Calu3 (cell line): ENCODE results near the gene ANKRD13D. TPM values are rescaled to one million over a fixed set of nuclear protein-coding genes. Genes with fewer than 3 reads are reported as not detected.

Source experiments
- BruUV-seq: library from RNA; stranded (reverse); fragments of 400-500 nt; replicated peaks from 2 replicates; lab custom pipeline; 2021; lab: Mats Ljungman, UMichigan
- CTCF ChIA-PET: fragments of 300-600 bp; sonication (Branson Sonifier 250); formaldehyde crosslinking; loops from one replicate; lab custom pipeline; 2022; ENCODE audit warnings: antibody characterized with exemption; lab: Charles Lee
- DNase-seq: peaks from one replicate; pipeline ENCODE4 v3.0.0; 2022
- H3K27ac Mint-ChIP-seq: one replicate; pipeline ENCODE4 v1.8.0; 2022; ENCODE audit warnings: mixed read lengths; ENCODE audit not compliant: unreplicated experiment
- H3K27me3 Mint-ChIP-seq: one replicate; pipeline ENCODE4 v1.8.0; 2022; ENCODE audit warnings: mixed read lengths; ENCODE audit not compliant: unreplicated experiment
- H3K36me3 Mint-ChIP-seq: one replicate; pipeline ENCODE4 v1.8.0; 2022; ENCODE audit warnings: mild to moderate bottlenecking, moderate library complexity, mixed read lengths; ENCODE audit not compliant: insufficient read depth, unreplicated experiment
- H3K4me1 Mint-ChIP-seq: one replicate; pipeline ENCODE4 v1.8.0; 2022; ENCODE audit warnings: mild to moderate bottlenecking, low read depth, mixed read lengths; ENCODE audit not compliant: unreplicated experiment
- H3K4me3 Mint-ChIP-seq: one replicate; pipeline ENCODE4 v1.8.0; 2022; ENCODE audit warnings: mild to moderate bottlenecking, low read depth, moderate library complexity, mixed read lengths; ENCODE audit not compliant: unreplicated experiment
- H3K9me3 Mint-ChIP-seq: one replicate; pipeline ENCODE4 v1.8.0; 2022; ENCODE audit warnings: low read depth, mixed read lengths; ENCODE audit not compliant: unreplicated experiment
- CTCF ChIP-seq: fragments of 200-600 bp; IDR thresholded peaks from one replicate; pipeline ENCODE4 v1.8.0; 2022; ENCODE audit warnings: antibody characterized with exemption; ENCODE audit not compliant: unreplicated experiment
- intact Hi-C: fragments of 100-400 bp; cut with micrococcal nuclease; formaldehyde crosslinking; loops from one replicate; pipeline ENCODE4 v1.10.0; 2022; ENCODE audit not compliant: unreplicated experiment
- total RNA-seq: library from RNA; stranded (reverse); gene quantifications from 2 replicates; pipeline ENCODE4 v1.2.3, GENCODE V29; 2022

ANKRD13D gene
- total RNA-seq, 1 experiment from 2014 or later, result 50.8 TPM

DNA sequence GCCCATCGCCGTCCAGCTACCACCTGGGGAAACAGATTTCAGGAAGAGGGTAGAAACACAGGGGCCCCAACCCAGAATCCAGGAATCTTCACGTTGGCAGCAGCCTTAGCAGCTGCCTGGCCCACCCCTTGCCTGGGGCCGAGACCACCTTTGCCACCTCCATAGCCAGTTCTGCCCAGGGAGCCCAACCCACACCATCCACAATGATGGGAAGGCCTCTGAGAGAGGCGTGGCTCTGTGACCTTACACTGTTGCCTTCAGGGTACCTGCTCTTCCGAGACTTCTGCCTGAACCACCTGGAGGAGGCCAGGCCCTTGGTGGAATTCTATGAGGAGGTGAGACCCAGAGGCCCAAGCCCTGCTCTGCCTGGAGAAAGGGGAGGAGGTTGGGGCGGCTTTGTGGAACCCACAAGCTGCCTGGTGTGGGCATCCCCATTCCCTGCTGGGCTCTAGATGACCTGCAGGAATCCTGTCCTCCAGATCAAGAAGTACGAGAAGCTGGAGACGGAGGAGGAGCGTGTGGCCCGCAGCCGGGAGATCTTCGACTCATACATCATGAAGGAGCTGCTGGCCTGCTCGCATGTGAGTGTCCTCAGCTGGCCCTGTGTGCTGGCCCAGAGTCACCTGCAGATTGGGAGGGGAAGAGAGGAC is 10.0 kb upstream of the ANKRD13D start:
- no peaks in the 10 kb centered on the region for H3K9me3 Mint-ChIP-seq
- CTCF ChIA-PET, result no interaction called here
- H3K4me1 Mint-ChIP-seq, result no peaks in the 10 kb centered on the region
- no peak for DNase-seq
- H3K27me3 Mint-ChIP-seq, result no peaks in the 10 kb centered on the region
- BruUV-seq, result no TSS peak
- H3K4me3 Mint-ChIP-seq, result no peak overlapping the region
- intact Hi-C loops, result no loop called here
- H3K27ac Mint-ChIP-seq, result no peak overlapping the region
- H3K36me3 Mint-ChIP-seq, result peaks cover 54% of the 10 kb centered on the region
- no peak for TF ChIP-seq CTCF

DNA sequence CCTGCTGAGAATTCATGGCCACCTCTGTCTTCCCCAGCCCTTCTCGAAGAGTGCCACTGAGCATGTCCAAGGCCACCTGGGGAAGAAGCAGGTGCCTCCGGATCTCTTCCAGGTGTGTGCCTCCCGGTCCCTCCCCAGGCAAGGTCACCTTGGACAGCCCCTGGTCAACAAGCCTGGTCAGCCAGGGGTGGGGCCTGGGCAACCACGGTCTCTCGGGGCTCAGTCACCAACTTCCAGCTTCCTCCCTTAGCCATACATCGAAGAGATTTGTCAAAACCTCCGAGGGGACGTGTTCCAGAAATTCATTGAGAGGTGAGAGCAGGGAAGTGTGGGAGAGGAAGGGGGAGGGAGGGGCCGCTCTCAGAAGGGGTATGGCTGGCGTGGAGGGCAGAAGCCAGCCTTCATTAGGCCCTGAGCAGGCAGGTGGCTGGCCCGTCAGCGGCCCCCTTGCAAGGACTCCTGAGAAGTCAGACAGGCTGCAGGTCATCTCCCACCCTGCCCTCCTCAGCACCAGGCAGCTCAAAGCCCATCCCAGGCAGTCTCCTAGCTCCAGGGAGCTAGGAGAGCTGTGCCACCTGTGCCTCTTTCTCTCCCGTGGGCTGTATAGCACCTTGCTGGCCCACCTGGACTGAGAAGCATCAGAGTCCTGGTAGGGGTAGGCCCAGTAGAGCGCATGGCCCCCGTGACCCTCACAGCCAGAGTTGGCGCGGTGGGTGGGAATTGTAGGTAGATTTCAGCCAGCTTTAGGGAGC is 9.3 kb upstream of the ANKRD13D start:
- H3K4me3 Mint-ChIP-seq, result no peak overlapping the region
- no peaks in the 10 kb centered on the region for H3K9me3 Mint-ChIP-seq
- CTCF ChIA-PET, result no interaction called here
- DNase-seq, result no peak
- no peaks in the 10 kb centered on the region for H3K4me1 Mint-ChIP-seq
- intact Hi-C loops, result no loop called here
- TF ChIP-seq CTCF, result no peak
- BruUV-seq, result no TSS peak
- H3K36me3 Mint-ChIP-seq, result peaks cover 54% of the 10 kb centered on the region
- H3K27me3 Mint-ChIP-seq, result no peaks in the 10 kb centered on the region
- H3K27ac Mint-ChIP-seq, result no peak overlapping the region

DNA sequence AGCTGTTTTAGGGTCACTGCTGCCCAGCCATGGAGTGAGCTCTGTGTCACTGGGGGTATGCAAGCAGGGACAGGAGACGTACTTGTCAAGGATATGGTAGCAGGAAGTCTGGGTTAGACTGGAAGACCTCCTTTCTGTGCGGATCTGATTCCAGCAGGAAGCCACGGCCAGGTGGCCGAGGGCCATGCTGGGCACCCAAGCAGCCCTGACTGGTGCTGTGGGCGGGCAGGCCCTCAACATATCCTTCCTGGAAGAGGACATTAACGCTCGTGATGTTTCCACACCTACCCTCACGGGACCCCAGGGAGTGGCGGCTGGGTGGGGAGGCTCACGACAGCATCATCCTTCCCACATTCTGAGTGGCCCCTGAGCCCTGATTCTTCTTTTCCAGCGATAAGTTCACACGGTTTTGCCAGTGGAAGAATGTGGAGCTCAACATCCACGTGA is 8.7 kb upstream of the ANKRD13D start:
- H3K9me3 Mint-ChIP-seq, result no peaks in the 10 kb centered on the region
- H3K4me1 Mint-ChIP-seq, result no peaks in the 10 kb centered on the region
- intact Hi-C loops, result no loop called here
- no peaks in the 10 kb centered on the region for H3K27me3 Mint-ChIP-seq
- BruUV-seq, result no TSS peak
- no peak for DNase-seq
- H3K36me3 Mint-ChIP-seq, result peaks cover 56% of the 10 kb centered on the region
- no peak for TF ChIP-seq CTCF
- no peak overlapping the region for H3K27ac Mint-ChIP-seq
- CTCF ChIA-PET, result no interaction called here
- H3K4me3 Mint-ChIP-seq, result no peak overlapping the region

DNA sequence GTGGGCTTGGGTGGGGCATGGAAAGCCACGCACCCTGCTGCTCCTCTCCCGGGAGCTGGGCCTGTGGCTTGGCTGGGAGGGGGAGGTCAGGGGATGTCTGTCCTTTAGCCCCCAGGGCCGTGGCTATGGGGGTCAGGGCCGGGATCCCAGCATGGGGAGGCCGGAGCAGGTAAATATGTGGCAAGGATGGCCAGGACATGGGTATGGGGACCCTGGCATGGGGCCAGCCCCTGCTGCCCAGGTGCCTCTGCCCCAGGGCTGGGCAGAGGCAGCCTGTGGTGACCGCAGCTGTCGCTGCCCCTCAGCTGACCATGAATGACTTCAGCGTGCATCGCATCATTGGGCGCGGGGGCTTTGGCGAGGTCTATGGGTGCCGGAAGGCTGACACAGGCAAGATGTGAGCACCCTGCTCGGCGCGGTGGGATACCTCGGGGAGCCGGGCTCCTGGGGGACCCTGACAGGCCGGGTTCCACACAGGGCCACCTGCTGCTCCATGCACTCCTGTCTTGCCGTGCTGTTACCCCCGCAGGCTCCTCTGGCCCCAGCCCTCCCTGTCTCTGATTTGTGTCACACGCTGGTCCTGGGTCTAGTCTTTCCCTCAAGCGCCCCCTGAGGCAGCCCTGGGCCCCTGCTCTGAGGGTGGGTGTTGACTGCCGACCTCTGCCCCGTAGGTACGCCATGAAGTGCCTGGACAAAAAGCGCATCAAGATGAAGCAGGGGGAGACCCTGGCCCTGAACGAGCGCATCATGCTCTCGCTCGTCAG is 8.1 kb upstream of the ANKRD13D start:
- H3K4me3 Mint-ChIP-seq, result no peak overlapping the region
- CTCF ChIA-PET, result no interaction called here
- intact Hi-C loops, result no loop called here
- H3K36me3 Mint-ChIP-seq, result peaks cover 61% of the 10 kb centered on the region
- TF ChIP-seq CTCF, result no peak
- no peak overlapping the region for H3K27ac Mint-ChIP-seq
- H3K4me1 Mint-ChIP-seq, result no peaks in the 10 kb centered on the region
- H3K27me3 Mint-ChIP-seq, result no peaks in the 10 kb centered on the region
- no peaks in the 10 kb centered on the region for H3K9me3 Mint-ChIP-seq
- BruUV-seq, result no TSS peak
- no peak for DNase-seq
